Activated CD8-positive, alpha-beta memory T cell treated with anti-CD3 and anti-CD28 coated beads for 48 hours (primary cell): ENCODE results near the gene MMP17.
"Not testable (repeated sequence)": the region's sequence is repeated elsewhere in the genome, so short reads cannot be mapped to it uniquely, and the experiment has no call there.

ENCODE experiments used
- DNase-seq, 3 experiments: peaks; one replicate each; pipeline ENCODE4 v3.0.0-alpha.2; 2020; ENCODE audit warnings: low read depth in 2 of 3, low spot score in 2 of 3

The MMP17 gene

DNA sequence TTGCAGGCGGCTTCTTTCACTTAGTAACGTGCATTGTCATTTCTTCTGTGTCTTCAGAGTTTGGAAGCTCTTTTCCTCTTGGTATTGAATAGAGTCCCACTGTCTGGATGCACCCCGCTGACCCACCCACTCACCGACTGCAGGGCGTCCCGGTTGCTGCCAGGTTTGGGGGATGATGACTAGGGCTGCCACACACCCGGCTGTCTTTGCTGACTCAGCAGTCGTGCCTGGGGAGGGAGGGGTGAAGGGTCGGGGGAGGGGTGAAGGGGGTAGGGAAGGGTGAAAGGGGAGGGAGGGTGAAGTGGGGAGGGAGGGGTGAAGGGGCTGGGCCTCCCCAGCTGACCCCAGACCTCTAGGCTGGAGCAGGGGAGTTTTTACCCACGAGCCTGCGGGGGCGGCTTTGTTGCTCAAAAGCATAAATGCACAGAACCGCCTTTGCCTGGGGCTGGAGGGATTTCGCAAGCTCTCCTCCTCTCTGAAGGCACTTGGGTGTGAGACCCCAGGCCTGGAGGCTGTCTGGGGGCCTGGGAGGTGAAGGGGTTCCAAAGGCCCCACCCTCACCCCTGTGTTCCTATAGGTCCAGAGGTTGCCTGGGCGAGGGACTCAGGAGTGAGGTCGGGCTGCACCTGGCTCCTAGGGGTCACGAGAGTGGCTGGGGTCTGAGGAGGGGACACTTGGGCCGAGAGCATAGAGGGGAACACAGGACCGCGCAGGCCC, 35.0 kb downstream of the MMP17 start:
- no peak for DNase-seq

DNA sequence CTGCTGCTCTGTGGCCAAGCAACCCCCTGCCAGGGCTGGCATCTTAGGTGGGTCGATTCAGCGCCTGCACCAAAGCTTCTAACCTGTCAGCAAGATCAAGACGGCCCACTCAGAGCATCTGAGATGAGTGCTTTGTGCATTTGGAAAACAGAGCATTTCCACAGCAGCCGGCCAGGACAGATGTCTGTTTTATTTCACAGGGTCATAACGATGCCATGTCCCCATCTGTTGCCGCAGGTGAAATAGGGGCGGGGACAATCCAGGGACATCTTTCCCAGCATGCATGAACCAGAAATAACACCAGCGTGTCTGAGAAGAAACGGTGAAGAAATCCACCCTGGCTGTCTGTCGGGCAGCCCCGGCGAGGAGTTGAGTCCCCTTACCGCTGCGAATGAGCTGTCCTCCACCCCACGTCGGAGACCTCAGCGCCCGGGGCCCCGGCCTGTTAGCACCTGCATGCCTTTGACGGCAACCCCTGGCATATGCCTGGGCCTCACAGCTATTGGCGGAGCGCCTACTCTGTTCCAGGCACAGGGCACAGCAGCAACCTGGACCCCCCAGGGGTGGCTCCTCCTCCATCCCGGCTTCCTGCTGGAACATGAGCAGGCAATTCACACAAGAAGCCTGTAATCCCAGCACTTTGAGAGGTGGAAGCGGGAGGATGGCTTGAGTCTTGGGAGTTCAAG, 35.7 kb downstream of the MMP17 start:
- no peak for DNase-seq

DNA sequence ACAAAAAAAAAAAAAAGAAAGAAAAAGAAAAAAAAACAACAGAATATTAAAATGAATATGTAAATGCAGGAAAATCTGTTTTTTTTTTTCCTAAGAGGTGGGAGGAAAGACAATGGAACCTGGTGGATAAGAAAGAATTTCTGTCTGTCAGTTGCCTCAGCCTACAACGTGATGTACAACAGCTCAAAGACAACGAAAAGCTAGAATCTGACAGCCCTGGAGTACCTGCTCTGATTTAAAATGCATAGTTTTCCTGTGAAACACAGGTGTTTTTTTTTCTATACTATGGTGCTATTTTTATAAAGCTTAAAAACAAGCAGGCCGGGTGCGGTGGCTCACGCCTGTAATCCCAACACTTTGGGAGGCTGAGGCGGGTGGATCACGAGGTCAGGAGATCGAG, 36.3 kb downstream of the MMP17 start:
- DNase-seq: no peak

DNA sequence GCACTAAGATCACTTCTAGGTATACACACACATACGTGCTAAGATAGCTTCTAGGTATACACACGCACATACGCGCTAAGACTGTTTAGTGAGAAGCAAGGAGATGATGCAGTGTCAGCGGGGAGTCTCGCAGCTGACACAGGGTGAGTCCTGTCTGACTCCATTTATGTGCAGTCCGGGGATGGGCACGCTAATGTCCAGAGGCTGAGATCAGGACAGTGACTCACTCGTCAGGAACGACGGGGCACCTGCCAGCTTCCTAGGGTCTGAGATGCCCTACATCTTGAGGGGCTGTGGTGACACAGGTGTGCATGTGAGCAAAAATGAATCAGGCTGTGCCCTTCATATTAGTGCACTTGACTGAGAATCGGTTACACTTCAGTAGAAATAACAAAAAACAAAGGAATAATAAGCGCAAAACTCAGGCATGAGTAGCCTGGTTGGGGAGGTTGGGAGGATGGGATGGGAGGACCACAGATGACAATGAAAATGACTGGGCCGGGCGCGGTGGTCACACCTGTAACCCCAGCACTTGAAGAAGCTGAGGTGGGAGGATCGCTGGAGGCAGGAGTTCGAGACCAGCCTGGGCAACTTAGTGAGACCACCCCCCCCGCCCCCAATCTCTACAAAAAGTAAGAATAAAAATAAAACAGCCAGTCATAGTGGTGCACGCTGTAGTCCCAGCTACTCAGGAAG, 37.1 kb downstream of the MMP17 start:
- no peak for DNase-seq

DNA sequence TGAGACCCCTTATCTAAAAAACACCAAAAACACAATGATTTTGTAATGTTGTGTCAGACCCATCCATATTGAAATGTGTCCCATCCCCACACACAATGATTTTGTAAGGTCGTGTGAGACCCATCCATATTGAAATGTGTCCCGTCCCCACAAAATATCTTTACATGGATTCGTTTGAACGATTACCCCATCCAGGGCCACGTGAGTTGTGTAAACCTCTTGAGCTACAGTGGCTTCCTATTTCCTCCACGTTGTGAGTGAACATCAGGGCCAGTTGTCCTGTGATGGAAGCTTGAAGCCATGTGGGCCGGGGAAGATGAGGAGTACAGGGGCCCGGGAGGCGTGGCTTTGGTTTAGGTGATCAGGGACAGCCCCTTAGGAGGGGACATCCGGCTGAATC, 39.3 kb downstream of the MMP17 start:
- DNase-seq: no peak

DNA sequence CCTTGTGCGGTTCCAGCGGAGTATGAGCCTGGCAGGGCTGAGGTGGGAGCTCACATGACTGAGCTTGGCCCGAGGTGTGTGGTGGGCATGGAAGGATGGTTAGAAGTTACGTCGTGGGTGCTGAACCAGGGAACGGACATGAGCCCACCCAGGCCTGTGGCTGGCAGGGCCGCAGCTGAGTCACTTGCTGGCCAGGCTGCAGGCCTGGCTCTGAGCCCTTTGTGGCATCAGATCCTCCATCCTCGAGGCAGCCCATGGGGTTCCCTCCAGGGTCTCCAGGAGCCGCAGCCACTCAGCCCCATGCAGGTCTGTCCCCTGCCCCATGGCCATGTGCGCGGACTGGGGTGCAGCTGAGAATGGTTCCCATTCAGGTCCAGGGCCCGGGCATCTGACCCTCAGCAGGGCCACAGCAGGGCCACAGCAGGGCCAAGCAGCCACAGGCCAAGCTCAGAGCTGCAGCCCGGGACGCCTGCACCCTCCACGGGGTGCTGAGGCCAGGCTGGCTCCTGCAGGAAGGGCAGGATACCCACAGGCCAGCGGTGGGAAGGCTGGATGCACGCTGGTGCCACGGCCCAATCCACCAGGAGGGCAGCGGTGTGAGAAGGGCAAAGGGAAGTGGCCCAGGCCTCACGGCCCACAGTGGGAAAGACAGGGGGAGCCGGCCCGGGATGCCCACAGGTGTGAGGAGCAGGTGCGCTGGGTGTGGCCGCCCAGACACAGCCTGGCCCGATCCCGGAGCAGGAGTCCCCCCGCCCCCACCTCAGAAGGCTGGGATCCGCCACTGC, 39.9 kb downstream of the MMP17 start:
- no peak for DNase-seq

GRCh38 chr12:131869871-131870418, 41.8 kb downstream of the MMP17 start:
- DNase-seq: no peak

DNA sequence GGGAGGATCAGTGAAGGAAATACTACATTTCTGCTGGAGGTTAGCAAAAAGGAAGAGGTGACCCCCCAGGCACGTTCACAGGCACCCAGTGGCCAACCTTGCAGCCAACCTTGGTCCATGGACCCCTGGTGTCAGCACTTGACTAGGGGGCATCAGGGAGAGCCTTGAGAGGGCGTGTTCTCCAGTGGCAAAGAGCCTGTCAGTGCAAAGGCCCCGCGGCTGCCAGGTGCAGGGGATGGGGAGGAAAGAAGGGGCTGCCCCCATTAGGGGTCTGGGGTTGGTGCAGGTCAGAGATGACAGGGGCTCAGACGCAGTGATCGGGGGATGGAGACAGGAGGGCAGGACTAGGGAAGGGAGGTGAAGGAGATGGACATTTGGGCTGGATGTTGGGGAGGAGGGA, 43.5 kb downstream of the MMP17 start:
- DNase-seq: no peak

- no peak for DNase-seq
These were observed 44.2 kb downstream of the MMP17 start for GRCh38 chr12:131872154-131873051.

GRCh38 chr12:131873293-131873692, 45.1 kb downstream of the MMP17 start:
- no peak for DNase-seq

DNA sequence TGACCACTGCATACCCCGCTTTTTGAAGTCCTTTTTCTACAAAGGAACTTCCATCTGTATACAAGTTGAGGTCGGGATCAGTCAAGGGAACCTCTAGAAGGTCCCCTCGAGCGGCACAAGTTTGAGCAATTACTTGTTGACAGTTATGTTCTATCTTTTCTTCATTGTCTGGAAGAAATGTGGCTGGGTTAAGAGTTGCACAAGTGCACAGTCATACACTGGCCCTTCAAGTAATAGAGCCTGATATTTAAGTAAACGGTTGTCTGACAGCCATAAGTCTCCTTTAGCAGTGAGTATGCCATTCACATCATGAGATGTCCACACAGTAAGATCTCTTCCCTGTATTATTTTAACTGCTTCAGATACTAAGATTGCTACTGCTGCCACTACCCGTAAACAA, 46.8 kb downstream of the MMP17 start:
- not testable (repeated sequence) for DNase-seq

- not testable (repeated sequence) for DNase-seq
These were observed 49.0 kb downstream of the MMP17 start for GRCh38 chr12:131877216-131877615.

DNA sequence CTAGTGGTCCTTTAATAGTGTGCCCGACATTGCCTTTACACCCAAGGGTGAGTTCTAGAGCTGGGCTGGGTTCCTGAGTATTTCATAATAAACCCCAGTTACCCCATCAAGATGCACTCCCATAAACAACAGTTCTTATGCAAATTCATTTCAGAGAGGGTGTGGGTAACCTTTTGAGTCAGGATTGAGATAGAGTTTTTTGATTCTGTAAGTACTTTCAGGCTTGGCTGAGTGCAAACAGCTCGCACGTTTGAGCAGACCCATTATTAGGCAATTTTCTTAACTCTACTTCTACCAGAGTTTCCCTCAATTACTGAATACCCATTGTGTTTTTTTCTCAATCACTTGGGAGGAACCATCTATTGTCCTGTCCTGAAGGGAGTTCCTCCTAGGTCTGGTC, 50.2 kb downstream of the MMP17 start:
- DNase-seq: not testable (repeated sequence)

GRCh38 chr12:131882804-131883520, 54.8 kb downstream of the MMP17 start:
- DNase-seq: no peak

DNA sequence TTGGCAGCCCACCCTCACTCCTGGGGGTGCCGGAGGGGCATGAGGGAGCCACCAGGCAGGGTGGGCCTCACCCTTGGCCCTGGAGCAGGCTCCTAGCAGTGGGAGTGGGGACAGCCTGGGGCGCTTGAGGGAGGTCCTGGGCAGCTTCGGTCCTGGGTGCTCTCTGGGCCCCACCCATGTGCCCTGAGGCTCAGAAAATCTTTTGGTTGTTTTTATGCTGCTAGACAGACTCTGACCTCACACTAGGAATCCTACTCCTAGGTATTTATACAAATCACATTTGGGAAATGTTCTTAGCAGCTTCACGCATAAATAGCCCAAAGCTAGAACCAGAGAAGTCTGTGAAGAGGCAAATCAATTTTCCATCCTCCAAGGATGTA, 55.3 kb downstream of the MMP17 start:
- DNase-seq: no peak

DNA sequence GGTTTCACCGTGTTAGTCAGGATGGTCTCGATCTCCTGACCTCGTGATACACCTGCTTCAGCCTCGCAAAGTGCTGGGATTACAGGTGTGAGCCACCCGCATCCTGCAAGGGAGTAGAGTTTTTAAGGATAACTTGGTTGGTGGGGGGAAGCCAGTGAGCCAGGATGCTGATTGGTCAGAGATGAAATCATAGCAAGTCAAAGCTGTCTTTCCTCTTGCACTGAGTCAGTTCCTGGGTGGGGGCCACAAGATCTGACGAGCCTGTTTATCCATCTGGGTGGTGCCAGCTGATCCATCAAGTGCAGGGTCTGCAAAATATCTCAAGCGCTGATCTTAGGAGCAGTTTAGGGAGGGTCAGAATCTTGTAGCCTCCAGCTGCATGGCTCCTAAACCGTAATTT, 56.9 kb downstream of the MMP17 start:
- DNase-seq: not testable (repeated sequence)

- DNase-seq: no peak
These were observed 57.4 kb downstream of the MMP17 start for GRCh38 chr12:131885543-131886057.

DNA sequence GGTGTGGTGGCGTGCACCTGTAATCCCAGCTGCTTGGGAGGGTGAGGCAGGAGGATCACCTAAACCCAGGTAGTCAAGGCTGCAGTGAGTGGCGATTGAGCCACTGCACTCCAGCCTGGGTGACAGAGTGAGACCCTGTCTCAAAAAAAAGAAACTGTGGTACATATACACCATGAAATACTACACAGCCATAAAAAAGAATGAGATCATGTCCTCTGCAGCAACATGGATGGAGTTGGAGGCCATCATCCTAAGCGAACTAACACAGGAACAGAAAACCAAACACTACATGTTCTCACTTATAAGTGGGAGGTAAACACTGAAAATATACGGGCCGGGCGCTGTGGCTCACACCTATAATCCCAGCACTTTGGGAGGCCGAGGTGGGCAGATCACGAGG, 63.5 kb downstream of the MMP17 start:
- DNase-seq: not testable (repeated sequence)
